GM15510 (cell line): ENCODE data around the gene OR4L1.

Source experiments
- POLR2A ChIP-seq: IDR thresholded peaks from 3 replicates; pipeline ENCODE4 v1.6.1; 2011; ENCODE audit warnings: borderline replicate concordance; ENCODE audit not compliant: insufficient read length; ENCODE audit errors: extremely low read depth

OR4L1 gene, protein sequence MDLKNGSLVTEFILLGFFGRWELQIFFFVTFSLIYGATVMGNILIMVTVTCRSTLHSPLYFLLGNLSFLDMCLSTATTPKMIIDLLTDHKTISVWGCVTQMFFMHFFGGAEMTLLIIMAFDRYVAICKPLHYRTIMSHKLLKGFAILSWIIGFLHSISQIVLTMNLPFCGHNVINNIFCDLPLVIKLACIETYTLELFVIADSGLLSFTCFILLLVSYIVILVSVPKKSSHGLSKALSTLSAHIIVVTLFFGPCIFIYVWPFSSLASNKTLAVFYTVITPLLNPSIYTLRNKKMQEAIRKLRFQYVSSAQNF

GRCh38 chr14:20059745-20060144 lies at the start of gene OR4L1:
OR4L1 (plus strand) TSS chr14:20060045; CDS start chr14:20060045, 0 bp downstream.
- TF ChIP-seq POLR2A: no peak

GRCh38 chr14:20019257-20019865 lies 40.5 kb upstream of the OR4L1 start, which contains the start of gene OR4K14:
OR4K14 (minus strand) TSS chr14:20019307; CDS start chr14:20015193, 4,114 bp downstream.
- TF ChIP-seq POLR2A: no peak

GRCh38 chr14:20031058-20031457 lies 28.8 kb upstream of the OR4L1 start:
- no peak for TF ChIP-seq POLR2A

DNA sequence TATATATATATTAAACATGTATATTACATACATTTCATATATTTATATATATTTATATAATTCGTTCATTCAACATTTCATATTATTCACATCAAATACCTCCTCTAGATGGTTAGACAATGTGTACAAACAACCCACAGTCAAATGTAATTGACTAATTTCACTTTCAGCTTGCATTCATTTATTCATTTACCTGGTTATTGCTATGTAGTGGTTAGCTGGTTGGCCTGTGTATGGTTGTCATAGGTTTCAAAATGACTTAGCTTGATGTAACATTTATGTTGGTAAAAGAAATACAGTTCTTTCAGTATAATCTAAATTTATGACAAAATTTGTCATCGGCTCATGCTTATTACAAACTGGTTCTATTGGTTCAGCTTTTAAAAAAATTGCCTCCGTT lies 24.4 kb upstream of the OR4L1 start:
- TF ChIP-seq POLR2A: no peak

GRCh38 chr14:20035938-20036337 lies 23.9 kb upstream of the OR4L1 start, which contains the start of gene OR4K13:
OR4K13 (minus strand) TSS chr14:20036038; CDS start chr14:20034758, 1,280 bp downstream.
- TF ChIP-seq POLR2A: no peak

GRCh38 chr14:20044243-20044642 lies 15.6 kb upstream of the OR4L1 start:
- no peak for TF ChIP-seq POLR2A

DNA sequence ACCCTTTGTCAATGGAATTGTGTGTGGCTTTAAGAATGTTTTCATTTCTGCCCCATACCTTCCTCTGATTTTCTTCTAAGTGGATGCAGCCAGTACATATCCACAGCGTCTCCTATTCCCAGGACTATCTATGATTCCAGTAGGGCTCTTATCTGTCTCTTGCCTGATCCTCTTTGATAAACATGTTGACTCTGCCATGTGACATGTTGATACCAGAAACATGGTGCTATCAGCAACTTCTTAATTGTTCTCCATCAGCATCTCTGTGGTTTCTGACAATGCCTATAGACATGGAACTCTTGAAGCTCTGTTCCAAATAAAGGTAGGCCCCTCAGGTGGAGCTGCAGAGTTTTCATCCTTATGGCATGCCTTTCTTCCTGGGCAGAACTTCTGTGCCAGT lies 11.6 kb upstream of the OR4L1 start:
- no peak for TF ChIP-seq POLR2A

- no peak for TF ChIP-seq POLR2A
Observed at GRCh38 chr14:20092050-20092449, 32.2 kb downstream of the OR4L1 start.

DNA sequence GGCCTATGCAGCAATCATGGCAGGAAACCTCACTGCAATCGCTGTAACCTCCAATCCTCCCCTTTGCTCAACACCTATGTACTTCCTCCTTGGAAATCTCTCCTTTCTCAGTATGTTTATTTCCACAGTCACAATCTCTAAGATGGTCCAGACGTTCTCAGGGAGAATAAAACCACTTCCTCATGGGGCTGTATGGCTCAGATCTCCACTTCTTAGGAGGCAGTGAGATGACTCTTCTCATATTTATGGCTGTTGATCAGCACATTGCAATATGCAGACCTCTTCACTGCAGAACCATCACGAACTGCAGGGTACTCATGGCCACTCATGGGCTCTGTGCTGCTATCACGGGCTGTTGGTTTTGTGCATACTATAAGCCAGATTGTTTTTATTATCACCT lies 33.6 kb downstream of the OR4L1 start:
- TF ChIP-seq POLR2A: no peak

DNA sequence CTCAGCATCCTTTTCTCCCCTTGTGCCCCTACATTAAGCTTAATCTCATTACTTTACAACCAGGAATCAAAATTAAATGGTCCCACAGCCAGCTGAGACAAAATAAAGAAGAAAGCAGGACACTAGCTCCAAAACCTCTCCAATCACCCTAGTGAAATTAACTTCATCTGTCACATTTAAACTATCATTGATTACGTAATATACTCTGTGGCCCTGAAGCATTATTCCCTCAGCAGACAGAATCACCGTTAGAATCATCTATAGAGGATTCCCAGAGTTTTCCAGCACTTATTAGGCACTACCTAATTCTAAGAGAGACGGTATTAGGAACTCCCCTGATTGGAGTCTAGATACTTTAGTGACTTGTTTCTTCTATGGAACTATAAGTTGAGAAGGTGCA lies 50.6 kb downstream of the OR4L1 start, which contains the start of gene OR4K17:
Gene OR4K17 (plus strand): TSS at position 302 of the 400 bp plus-strand sequence. CDS start 6,761 bp downstream, outside the sequence.
- TF ChIP-seq POLR2A: no peak
